ENCODE data around the gene GTF2F1. TPM values are rescaled to one million over a fixed set of nuclear protein-coding genes. Genes with fewer than 3 reads are reported as not detected.
"Not testable (repeated sequence)": the region's sequence is repeated elsewhere in the genome, so short reads cannot be mapped to it uniquely, and the experiment has no call there.

GTF2F1 gene
- total RNA-seq, 2 donors from 2014 or later = 58.2 to 73.6 TPM

GRCh38 chr19:6354098-6354674 is 38.8 kb downstream of the GTF2F1 start:
- DNase-seq = no peak
- Histone ChIP-seq H3K36me3 (no peaks in the 10 kb centered on the region), H3K27me3 (no peaks in the 10 kb centered on the region)

GRCh38 chr19:6352381-6353165 is 40.4 kb downstream of the GTF2F1 start:
- no peaks in the 10 kb centered on the region for H3K27me3 ChIP-seq
- H3K4me3 ChIP-seq = no peak overlapping the region
- intact Hi-C loops (cut with DNase I) = no loop called here
- TF ChIP-seq, protein P1, sequence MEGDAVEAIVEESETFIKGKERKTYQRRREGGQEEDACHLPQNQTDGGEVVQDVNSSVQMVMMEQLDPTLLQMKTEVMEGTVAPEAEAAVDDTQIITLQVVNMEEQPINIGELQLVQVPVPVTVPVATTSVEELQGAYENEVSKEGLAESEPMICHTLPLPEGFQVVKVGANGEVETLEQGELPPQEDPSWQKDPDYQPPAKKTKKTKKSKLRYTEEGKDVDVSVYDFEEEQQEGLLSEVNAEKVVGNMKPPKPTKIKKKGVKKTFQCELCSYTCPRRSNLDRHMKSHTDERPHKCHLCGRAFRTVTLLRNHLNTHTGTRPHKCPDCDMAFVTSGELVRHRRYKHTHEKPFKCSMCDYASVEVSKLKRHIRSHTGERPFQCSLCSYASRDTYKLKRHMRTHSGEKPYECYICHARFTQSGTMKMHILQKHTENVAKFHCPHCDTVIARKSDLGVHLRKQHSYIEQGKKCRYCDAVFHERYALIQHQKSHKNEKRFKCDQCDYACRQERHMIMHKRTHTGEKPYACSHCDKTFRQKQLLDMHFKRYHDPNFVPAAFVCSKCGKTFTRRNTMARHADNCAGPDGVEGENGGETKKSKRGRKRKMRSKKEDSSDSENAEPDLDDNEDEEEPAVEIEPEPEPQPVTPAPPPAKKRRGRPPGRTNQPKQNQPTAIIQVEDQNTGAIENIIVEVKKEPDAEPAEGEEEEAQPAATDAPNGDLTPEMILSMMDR (IDR thresholded peaks at IDR 0.05) = no peak
- no peak for DNase-seq
- no peaks in the 10 kb centered on the region for H3K36me3 ChIP-seq
- H3K9ac ChIP-seq (ENCODE audit: low read depth in 2 of 2, low read length in 2 of 2) = no peak overlapping the region
- no peak overlapping the region for H3K27ac ChIP-seq
- H3K4me1 ChIP-seq = no peaks in the 10 kb centered on the region
- no peaks in the 10 kb centered on the region for H3K9me3 ChIP-seq

More at GRCh38 chr19:6354098-6354674, 38.8 kb downstream of the GTF2F1 start:
- intact Hi-C loops (cut with DNase I) = no loop called here
- H3K9ac ChIP-seq (ENCODE audit: low read depth in 2 of 2, low read length in 2 of 2) = no peak overlapping the region
- no peak overlapping the region for H3K4me3 ChIP-seq
- no peaks in the 10 kb centered on the region for H3K4me1 ChIP-seq
- H3K27ac ChIP-seq = no peak overlapping the region
- no peaks in the 10 kb centered on the region for H3K9me3 ChIP-seq
- TF ChIP-seq, protein P1 (IDR thresholded peaks at IDR 0.05) = no peak

- no peaks in the 10 kb centered on the region for H3K27me3 ChIP-seq
- no peaks in the 10 kb centered on the region for H3K9me3 ChIP-seq
- no peak overlapping the region for H3K27ac ChIP-seq
- no peaks in the 10 kb centered on the region for H3K36me3 ChIP-seq
- no peak for DNase-seq
- intact Hi-C loops (cut with DNase I) = no loop called here
- H3K4me3 ChIP-seq = no peak overlapping the region
- H3K4me1 ChIP-seq = no peaks in the 10 kb centered on the region
- no peak overlapping the region for H3K9ac ChIP-seq (ENCODE audit: low read depth in 2 of 2, low read length in 2 of 2)
- TF ChIP-seq, protein P1 (IDR thresholded peaks at IDR 0.05) = no peak
Observed at GRCh38 chr19:6350688-6351087, 42.3 kb downstream of the GTF2F1 start.

GRCh38 chr19:6349271-6349670 is 43.7 kb downstream of the GTF2F1 start:
- H3K4me1 ChIP-seq; intact Hi-C loops (cut with DNase I); H3K9ac ChIP-seq (ENCODE audit: low read depth in 2 of 2, low read length in 2 of 2); H3K27me3 ChIP-seq; H3K36me3 ChIP-seq; H3K27ac ChIP-seq; H3K4me3 ChIP-seq; H3K9me3 ChIP-seq; DNase-seq: not testable (repeated sequence)

DNA sequence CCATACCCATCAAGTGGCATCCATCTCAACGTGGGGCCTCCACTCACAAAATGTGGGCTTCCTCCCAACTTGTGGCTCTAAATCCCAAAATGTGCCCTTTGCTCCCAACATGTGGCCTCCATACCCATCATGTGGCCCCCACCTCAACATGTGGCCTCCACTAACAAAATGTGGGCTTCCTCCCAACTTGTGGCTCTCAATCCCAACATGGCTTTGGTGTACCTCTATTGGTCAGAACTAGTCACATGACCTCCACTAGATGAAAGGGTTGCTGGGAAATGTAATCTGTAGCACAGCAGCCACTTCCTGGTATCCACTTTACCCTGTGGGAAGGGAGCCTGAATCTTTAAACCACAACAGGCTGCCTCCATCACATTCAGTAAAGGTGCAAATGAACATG is 49.5 kb downstream of the GTF2F1 start:
- H3K36me3 ChIP-seq = no peaks in the 10 kb centered on the region
- H3K27me3 ChIP-seq = no peaks in the 10 kb centered on the region
- intact Hi-C loops (cut with DNase I) = no loop called here
- no peaks in the 10 kb centered on the region for H3K9me3 ChIP-seq
- H3K4me3 ChIP-seq = no peak overlapping the region
- DNase-seq = no peak
- no peak overlapping the region for H3K27ac ChIP-seq
- no peaks in the 10 kb centered on the region for H3K4me1 ChIP-seq
- H3K9ac ChIP-seq (ENCODE audit: low read depth in 2 of 2, low read length in 2 of 2) = no peak overlapping the region
- TF ChIP-seq, protein P1 (IDR thresholded peaks at IDR 0.05) = no peak

Measured in colonic mucosa (tissue), 4 donors.